HG02884 (cell line): ENCODE data around the gene APBB3.

Experiments used
- ATAC-seq: cut with Tn5 transposase; IDR thresholded peaks from one replicate; pipeline ENCODE4 v1.9.1; 2021; ENCODE audit warnings: mild to moderate bottlenecking, moderate library complexity; ENCODE audit not compliant: unreplicated experiment

APBB3 gene

DNA sequence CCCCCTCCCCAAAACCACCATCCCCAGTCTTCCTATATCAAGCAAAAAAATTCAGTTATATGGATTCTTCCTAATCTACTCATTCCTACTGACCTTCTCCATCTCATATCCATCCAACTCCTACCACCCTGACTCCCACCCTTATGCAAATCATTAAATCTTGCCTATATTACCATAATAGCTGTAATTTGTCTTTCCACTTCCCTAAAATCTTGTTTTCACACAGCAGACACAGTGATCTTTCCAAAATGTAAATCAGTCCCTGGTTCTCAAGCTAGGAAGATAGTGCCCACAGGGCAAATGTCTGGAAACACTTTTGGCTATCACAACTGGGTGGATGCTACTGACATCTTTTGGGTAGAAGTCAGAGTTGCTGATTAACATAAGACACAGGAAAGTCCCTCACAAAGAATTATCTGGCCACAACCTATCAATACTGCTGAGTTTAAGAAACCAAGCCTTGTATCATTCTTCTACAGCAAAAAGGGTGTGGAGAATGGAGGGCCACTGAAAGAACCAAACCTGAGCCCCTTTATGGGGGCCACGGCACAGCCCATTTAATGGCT is 8.6 kb downstream of the APBB3 start:
- no peak for ATAC-seq

- ATAC-seq, result no peak
Measured at GRCh38 chr5:140554454-140554853, 9.9 kb downstream of the APBB3 start.

DNA sequence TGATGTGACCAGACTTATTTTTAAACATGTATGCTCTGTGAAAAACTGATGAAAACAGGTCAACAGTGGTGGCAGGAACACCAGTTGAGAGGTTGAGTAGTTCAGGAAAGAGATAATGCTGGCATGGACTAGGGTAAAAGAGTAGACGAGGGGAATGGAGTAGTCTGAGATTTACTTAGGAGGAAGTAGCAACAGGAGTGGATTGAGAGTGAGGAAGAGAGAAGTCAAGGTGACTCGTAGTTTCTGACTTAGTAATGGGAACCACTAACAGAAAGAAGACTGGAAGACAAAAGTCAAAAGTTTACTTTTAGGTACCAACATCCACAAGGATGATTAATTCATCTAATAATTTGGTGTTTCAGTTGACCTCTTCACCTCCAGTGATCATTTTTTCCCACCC is 10.7 kb downstream of the APBB3 start:
- ATAC-seq, result no peak

DNA sequence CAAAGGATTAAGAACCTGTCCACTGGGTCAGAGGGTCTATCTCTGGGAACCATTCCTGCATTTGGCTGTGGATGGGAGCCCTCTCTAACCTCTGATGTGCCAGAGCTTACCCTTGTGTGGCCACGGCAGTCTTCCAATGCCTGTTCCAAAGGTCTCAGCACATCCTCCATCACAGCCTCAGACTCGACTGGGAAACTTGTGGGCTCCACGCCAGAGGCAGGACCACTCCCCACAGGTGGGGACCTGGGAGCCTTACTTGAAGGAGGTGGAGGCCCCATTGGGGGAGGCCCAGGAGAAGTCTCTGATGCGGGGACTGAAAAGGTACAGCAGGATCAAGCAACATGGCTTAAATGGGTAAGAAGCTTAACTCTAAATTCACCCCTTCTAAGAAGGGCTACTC is 12.5 kb downstream of the APBB3 start:
- no peak for ATAC-seq

GRCh38 chr5:140550147-140551079 is 14.0 kb downstream of the APBB3 start:
- no peak for ATAC-seq

DNA sequence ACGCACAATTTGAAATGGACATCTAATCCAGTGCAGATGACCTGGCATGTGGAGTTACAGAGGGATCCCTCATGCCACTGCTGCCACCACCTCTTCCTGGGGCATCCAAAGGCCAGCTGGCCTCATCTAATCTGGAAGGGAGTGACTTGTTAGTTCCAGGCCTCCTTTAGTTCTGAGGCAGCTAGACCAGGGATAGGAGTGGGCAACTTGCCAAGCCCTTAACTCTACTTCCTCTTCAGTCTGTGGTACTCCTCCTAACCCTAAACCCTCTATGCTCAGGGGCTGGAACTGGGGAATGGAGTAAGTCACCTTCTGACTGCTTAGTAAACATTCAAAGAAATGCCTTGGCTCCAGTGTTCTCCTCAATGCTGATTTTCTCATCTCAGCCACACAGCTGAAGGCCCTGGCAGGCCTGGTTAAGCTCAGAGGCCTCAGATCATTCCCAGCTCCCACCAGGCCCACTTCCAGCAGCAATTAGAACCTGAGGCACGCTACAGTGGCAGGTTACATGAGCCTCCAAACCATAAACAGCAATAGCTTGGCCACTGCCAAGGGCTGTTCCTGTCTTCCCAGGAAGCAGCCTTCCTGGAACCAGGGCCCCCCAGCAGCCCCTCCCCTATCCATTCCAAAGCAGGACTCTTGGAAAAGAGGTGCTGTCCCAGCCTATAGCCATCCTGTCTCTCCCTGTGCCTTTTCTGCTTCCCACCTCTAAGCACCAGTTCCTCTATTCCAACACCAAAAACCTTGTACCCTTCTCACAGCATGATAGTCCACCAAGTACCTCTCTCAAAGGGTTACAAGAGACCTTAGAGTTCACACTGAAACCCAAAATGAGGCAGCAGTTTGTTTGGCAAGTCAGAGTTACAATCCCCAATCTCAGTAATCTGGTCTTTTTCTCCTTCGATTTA is 14.9 kb downstream of the APBB3 start:
- ATAC-seq, result no peak

DNA sequence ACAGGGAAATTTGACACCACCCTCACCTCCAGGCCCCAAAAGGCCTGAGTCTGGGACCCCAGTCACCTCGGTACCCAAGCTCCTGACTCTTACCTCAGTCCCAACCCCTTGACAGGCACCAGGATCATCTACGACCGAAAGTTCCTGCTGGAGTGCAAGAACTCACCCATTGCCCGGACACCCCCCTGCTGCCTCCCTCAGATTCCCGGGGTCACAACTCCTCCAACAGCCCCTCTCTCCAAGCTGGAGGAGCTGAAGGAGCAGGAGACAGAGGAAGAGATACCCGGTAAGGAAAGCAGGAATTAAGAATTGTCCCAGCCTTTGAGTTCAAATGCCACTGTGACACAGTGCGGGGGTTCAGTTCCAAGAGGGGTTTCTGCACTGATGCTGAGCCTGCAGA is 15.6 kb downstream of the APBB3 start:
- no peak for ATAC-seq

DNA sequence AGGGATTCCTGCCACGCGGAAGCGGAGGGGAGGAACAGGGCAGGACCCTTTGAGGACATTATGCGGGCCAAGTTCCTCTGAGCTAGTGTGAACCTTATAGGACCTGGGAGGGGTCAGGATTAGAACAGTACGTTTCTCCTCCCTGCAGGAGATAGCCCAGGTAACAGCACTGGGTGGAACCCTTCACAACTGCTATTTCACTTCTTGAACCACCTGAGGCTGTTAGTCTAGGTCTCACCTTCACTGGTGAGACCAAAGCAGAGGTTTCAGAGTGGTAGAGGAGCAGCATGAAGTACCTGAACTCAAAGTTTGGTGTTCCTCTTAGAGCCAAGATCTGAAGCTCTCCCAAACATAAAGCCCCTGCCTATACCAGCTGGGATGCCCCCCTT is 16.1 kb downstream of the APBB3 start:
- ATAC-seq, result peak; percentile 6

GRCh38 chr5:140547508-140548299 is 16.7 kb downstream of the APBB3 start, which contains the start of gene EIF4EBP3:
EIF4EBP3 (plus strand) TSS chr5:140547662; CDS start chr5:140547738, 76 bp downstream.
- peak; percentile 98 for ATAC-seq

DNA sequence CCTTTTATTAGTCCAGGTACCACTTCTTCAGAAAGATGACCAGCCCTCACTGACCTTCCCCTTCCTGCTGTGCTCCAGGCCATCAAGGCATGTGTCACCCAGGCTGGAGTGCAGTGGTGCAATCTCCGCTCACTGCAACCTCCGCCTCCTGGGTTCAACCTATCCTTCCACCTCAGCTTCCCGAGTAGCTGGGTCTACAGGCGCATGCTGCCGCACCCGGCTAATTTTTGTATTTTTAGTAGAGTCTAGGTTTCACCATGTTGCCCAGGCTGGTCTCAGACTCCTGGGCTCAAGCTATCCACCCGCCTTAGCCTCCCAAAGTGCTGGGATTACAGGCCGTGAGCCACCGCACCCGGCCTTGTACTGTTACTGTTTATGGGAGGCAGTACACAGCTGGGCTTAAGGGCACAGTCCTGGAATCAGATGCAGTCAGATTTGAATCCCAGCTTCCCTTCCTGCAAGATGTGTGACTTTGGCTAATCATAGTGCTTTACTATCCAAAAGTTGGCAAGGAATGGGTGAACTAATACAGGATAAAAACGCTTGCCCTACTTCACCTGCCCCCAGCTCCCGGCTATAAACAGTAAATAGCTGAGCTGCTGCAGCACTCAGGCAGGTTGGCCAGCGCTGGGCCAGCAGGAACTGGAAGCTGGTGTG is 17.4 kb downstream of the APBB3 start:
- no peak for ATAC-seq

DNA sequence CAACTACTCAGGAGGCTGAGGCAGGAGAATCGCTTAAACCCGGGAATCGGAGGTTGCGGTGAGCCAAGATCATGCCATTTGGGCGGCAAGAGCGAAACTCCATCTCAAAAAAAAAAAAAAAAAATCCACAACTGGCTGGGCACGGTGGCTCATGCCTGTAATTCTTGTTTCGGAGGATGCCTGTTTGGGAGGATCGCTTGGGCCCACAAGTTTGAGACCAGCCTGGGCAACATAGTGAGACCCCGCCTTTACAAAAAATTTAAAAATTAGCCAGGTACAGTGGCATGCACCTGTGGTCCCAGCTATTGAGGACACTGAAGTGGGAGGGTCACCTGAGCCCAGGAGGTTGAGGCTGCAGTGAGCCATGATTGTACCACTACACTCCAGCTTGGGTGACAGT is 18.8 kb downstream of the APBB3 start:
- ATAC-seq, result no peak

GRCh38 chr5:140544986-140545385 is 19.4 kb downstream of the APBB3 start:
- no peak for ATAC-seq

GRCh38 chr5:140542972-140543371 is 21.4 kb downstream of the APBB3 start:
- no peak for ATAC-seq

GRCh38 chr5:140540227-140540626 is 24.2 kb downstream of the APBB3 start:
- no peak for ATAC-seq

- ATAC-seq, result no peak
Measured at GRCh38 chr5:140524003-140524402, 40.4 kb downstream of the APBB3 start.

DNA sequence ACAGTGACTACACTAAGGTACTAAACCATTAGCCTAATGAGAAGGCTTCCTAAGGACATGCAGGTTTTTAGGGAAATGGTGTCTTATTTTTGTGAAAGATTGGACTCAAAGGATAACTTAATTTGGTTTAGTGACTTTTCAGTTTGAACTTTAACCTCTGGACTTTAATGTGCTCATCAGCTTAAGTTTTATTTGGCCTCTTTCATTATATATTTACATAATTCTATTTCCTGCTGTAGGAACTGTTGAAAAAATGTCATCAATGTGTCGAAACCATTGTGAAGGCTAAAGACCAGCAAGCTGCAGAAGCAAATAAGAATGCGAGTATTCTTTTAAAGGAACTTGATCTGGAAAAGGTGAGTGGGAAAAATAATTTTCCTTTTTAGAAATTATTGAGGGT is 51.3 kb downstream of the APBB3 start:
- no peak for ATAC-seq

- ATAC-seq, result no peak
Measured at GRCh38 chr5:140509898-140510297, 54.5 kb downstream of the APBB3 start.
